Measurements from ENCODE around the gene ZC2HC1B.

DNA sequence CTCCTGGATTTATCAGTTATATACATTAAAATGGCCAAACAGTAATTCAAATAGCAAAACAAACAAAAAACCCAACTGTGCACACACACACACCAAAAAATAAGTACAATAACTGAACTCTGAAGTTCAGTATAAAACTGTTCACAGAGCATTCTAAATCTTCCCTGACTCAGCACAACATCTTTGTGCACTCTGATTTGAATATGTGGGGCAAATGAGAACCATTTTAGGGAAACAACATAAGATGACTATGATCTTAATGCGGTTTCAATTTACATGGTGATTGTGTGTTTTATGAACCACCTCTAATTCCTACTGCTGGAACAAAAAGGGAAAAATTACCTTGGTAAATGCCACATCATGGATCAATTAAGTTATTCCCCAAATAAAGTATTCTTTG is 102.0 kb downstream of the ZC2HC1B start:
- TF ChIP-seq, protein P1, sequence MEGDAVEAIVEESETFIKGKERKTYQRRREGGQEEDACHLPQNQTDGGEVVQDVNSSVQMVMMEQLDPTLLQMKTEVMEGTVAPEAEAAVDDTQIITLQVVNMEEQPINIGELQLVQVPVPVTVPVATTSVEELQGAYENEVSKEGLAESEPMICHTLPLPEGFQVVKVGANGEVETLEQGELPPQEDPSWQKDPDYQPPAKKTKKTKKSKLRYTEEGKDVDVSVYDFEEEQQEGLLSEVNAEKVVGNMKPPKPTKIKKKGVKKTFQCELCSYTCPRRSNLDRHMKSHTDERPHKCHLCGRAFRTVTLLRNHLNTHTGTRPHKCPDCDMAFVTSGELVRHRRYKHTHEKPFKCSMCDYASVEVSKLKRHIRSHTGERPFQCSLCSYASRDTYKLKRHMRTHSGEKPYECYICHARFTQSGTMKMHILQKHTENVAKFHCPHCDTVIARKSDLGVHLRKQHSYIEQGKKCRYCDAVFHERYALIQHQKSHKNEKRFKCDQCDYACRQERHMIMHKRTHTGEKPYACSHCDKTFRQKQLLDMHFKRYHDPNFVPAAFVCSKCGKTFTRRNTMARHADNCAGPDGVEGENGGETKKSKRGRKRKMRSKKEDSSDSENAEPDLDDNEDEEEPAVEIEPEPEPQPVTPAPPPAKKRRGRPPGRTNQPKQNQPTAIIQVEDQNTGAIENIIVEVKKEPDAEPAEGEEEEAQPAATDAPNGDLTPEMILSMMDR (IDR thresholded peaks at IDR 0.05; ENCODE audit: low read depth, low read length, poor library complexity, severe bottlenecking) = no peak
- TF ChIP-seq EZH2phosphoT487 (IDR thresholded peaks at IDR 0.05; ENCODE audit: borderline replicate concordance, low read length) = no peak

All from DOHH2 (cell line).